Kidney (tissue), 14 donors: ENCODE data around the gene DDAH2. TPM values are rescaled to one million over a fixed set of nuclear protein-coding genes. Genes with fewer than 3 reads are reported as not detected.

Experiments used
- DNase-seq, 5 donors: peaks; one replicate each; pipeline ENCODE4 v3.0.0-alpha.2; 2013 to 2020
- FAIRE-seq: peaks from 2 replicates; lab custom pipeline; 2012; peaks lifted over from hg19 to GRCh38; lab: Jason Lieb, UNC
- H3K27ac ChIP-seq, 2 donors: one replicate each; pipeline ENCODE4 v1.7.0; 2013; ENCODE audit warnings: low read depth in 2 of 2, low read length in 2 of 2, inconsistent platforms in 1 of 2
- H3K27me3 ChIP-seq: one replicate; pipeline ENCODE4 v1.7.1; 2013; ENCODE audit warnings: low read length, inconsistent platforms; ENCODE audit not compliant: control insufficient read depth, insufficient read depth
- H3K36me3 ChIP-seq, 3 donors: one replicate each; pipeline versions ENCODE4 v1.7.0 to v1.7.1; 2013; ENCODE audit warnings: low read length in 3 of 3, control low read depth in 1 of 3, inconsistent platforms in 1 of 3; ENCODE audit not compliant: insufficient read depth in 3 of 3, control insufficient read depth in 2 of 3
- H3K4me1 ChIP-seq, 3 donors: one replicate each; pipeline versions ENCODE4 v1.7.0 to v1.7.1; 2013; ENCODE audit warnings: low read length in 3 of 3, inconsistent platforms in 1 of 3, low read depth in 1 of 3; ENCODE audit not compliant: control insufficient read depth in 2 of 3, insufficient read depth in 2 of 3
- H3K4me3 ChIP-seq, 3 donors: one replicate each; pipeline versions ENCODE4 v1.7.0 to v1.8.1; 2013; ENCODE audit warnings: low read length in 3 of 3, control low read depth in 1 of 3, inconsistent platforms in 1 of 3
- H3K9ac ChIP-seq, 3 donors: one replicate each; pipeline versions ENCODE4 v1.7.0 to v1.7.1; 2013; ENCODE audit warnings: low read length in 3 of 3, control low read depth in 1 of 3, inconsistent platforms in 1 of 3
- H3K9me3 ChIP-seq, 3 donors: one replicate each; pipeline versions ENCODE4 v1.7.0 to v1.7.1; 2013; ENCODE audit warnings: low read length in 3 of 3, control low read depth in 1 of 3, inconsistent platforms in 1 of 3; ENCODE audit not compliant: control insufficient read depth in 2 of 3, insufficient read depth in 1 of 3
- CTCF ChIP-seq: IDR thresholded peaks from 3 replicates; pipeline ENCODE4 v1.5.1; 2012; ENCODE audit warnings: mild to moderate bottlenecking, moderate library complexity, borderline replicate concordance; ENCODE audit not compliant: insufficient read depth; ENCODE audit errors: extremely low read depth
- intact Hi-C: fragments of 100-400 bp; cut with DNase I; formaldehyde crosslinking; loops from one replicate; pipeline ENCODE4 v1.11.1; 2022
- polyA plus RNA-seq: library from polyadenylated mRNA; stranded (reverse); fragments of 350-450 nt; fragmentation: Illumina TruSeq; extraction: RNeasy Lipid Tissue Mini Kit (QIAGEN cat#74804); gene quantifications from one replicate; pipeline ENCODE4 v1.2.3, GENCODE V29; 2014; ENCODE audit warnings: low read depth, low replicate concordance; ENCODE audit not compliant: insufficient read depth
- total RNA-seq: library from RNA; stranded (reverse); fragmentation: NEBNext Ultra II Directional; extraction: Animal tissue kit (Norgen Biotek cat#: 25700); gene quantifications from one replicate; pipeline ENCODE4 v1.2.1, GENCODE V29; 2021
- donor health status: control.
- donor health status: control.
- donor health status: control.
- donor health status: control.
- donor health status: control.
- donor health status: DM: yes; HTN: yes; CAD: no.
- donor health status: Normal renal cell carcinoma (clear cell type).

DDAH2 gene
- total and polyA plus RNA-seq, 2 donors from 2014 or later: 98.9 to 147 TPM

- DNase-seq (no peak), FAIRE-seq (no peak)
- H3K4me1 ChIP-seq: no peaks in the 10 kb centered on the region
- TF ChIP-seq CTCF: no peak
- H3K9me3 ChIP-seq: no peaks in the 10 kb centered on the region
- H3K27me3 ChIP-seq: no peaks in the 10 kb centered on the region
- no peak overlapping the region for H3K27ac ChIP-seq
- intact Hi-C loops: no loop called here
- no peak overlapping the region for H3K4me3 ChIP-seq
- no peak overlapping the region for H3K9ac ChIP-seq
- peaks cover 9 to 50% (median 44%) of the 10 kb centered on the region in 3 donors for H3K36me3 ChIP-seq
Measured at GRCh38 chr6:31692886-31693285, 36.2 kb downstream of the DDAH2 start.

GRCh38 chr6:31692353-31692752, 36.7 kb downstream of the DDAH2 start:
- intact Hi-C loops: no loop called here
- H3K27me3 ChIP-seq: no peaks in the 10 kb centered on the region
- no peak overlapping the region for H3K9ac ChIP-seq
- H3K4me1 ChIP-seq: no peaks in the 10 kb centered on the region
- H3K4me3 ChIP-seq: no peak overlapping the region
- no peak for TF ChIP-seq CTCF
- FAIRE-seq (no peak), DNase-seq (no peak)
- H3K9me3 ChIP-seq: no peaks in the 10 kb centered on the region
- H3K27ac ChIP-seq: no peak overlapping the region
- peaks cover 9 to 54% (median 45%) of the 10 kb centered on the region in 3 donors for H3K36me3 ChIP-seq

DNA sequence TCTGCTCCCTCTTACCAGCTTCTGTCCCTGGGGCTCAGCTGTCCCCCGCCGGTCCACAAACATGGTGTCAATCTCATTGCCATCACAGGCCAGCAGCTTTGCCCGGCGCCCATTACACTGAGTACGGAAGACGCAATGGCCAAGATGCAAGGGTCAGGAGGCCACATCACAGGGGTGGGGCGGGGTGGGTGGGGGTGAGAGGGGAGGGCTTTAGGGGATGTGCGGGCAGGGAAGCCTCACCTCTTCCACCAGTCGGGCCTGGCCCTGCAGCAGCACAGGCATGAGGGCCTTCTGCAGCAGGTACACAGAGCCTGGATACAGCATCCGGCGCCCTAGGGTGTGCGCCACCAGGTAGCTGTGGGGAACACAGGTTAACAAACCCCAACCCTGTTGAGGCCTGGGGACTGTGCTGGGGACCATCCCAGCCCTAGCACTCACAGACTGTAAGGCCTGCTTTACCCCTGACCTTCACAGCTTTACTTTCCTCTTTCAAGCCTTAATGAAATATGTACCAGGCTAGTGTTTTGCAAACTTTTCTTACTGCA, 37.5 kb downstream of the DDAH2 start:
- TF ChIP-seq CTCF: no peak
- H3K36me3 ChIP-seq: peaks cover 9 to 51% (median 46%) of the 10 kb centered on the region in 3 donors
- intact Hi-C loops: no loop called here

GRCh38 chr6:31691078-31691463, 38.0 kb downstream of the DDAH2 start:
- no peak for TF ChIP-seq CTCF
- Histone ChIP-seq H3K9ac (no peak overlapping the region), H3K4me3 (no peak overlapping the region), H3K27ac (no peak overlapping the region), H3K4me1 (no peaks in the 10 kb centered on the region), H3K27me3 (no peaks in the 10 kb centered on the region), H3K36me3 (peaks cover 9 to 49% (median 46%) of the 10 kb centered on the region in 3 donors), H3K9me3 (no peaks in the 10 kb centered on the region)
- FAIRE-seq (no peak), DNase-seq (no peak)
- intact Hi-C loops: no loop called here

More for the DNA sequence above, 37.5 kb downstream of the DDAH2 start:
- DNase-seq: no peak
- H3K9me3 ChIP-seq: no peaks in the 10 kb centered on the region
- no peaks in the 10 kb centered on the region for H3K27me3 ChIP-seq
- no peak overlapping the region for H3K9ac ChIP-seq
- H3K4me1 ChIP-seq: no peaks in the 10 kb centered on the region
- H3K4me3 ChIP-seq: no peak overlapping the region
- no peak for FAIRE-seq
- H3K27ac ChIP-seq: no peak overlapping the region
